Lower leg skin (tissue), 4 donors: ENCODE data around the gene AKAP6. TPM values are rescaled to one million over a fixed set of nuclear protein-coding genes. Genes with fewer than 3 reads are reported as not detected.
"Not testable (repeated sequence)": the region's sequence is repeated elsewhere in the genome, so short reads cannot be mapped to it uniquely, and the experiment has no call there.

ENCODE experiments used
- DNase-seq, 2 donors: peaks; one replicate each; pipeline ENCODE4 v3.0.0-alpha.2; 2019; ENCODE audit warnings: low spot score in 2 of 2
- H3K4me3 ChIP-seq: fragments of 200-600 bp; sonication (generic); 2 replicates; pipeline ENCODE4 v1.5.1; 2017; ENCODE audit warnings: mild to moderate bottlenecking, low read depth; ENCODE audit not compliant: poor library complexity, severe bottlenecking
- POLR2A ChIP-seq, 2 donors: fragments of 450-650 bp; IDR thresholded peaks; one replicate each; pipeline ENCODE4 v1.6.1; 2016 to 2017; ENCODE audit warnings: antibody characterized with exemption in 2 of 2, mild to moderate bottlenecking in 1 of 2, moderate library complexity in 1 of 2
- WGBS, 2 donors: methylation state at CpG; one replicate each; pipeline ENCODE4 v1.1.5; 2018; 5-methylcytosine and 5-hydroxymethylcytosine counted together
- intact Hi-C: fragments of 100-400 bp; cut with DNase I; formaldehyde crosslinking; loops from one replicate; pipeline ENCODE4 v1.15.0; 2023; ENCODE audit warnings: low total_unique reads
- total RNA-seq, 4 donors: library from RNA; depleted of rRNA; stranded (reverse); fragments of >200 nt; gene quantifications; one replicate each; pipeline ENCODE4 v1.1.0, GENCODE V29; 2016
- TF ChIP-seq, protein P1 (sequence below), 3 donors: fragments of 450-650 bp; IDR thresholded peaks; one replicate each; pipeline ENCODE4 v1.5.1; 2016; ENCODE audit warnings: antibody characterized with exemption in 3 of 3, mild to moderate bottlenecking in 3 of 3, moderate library complexity in 2 of 3

The AKAP6 gene
- total RNA-seq, 4 donors from 2014 or later, result 2.3 to 13.3 (median 3.6) TPM

DNA sequence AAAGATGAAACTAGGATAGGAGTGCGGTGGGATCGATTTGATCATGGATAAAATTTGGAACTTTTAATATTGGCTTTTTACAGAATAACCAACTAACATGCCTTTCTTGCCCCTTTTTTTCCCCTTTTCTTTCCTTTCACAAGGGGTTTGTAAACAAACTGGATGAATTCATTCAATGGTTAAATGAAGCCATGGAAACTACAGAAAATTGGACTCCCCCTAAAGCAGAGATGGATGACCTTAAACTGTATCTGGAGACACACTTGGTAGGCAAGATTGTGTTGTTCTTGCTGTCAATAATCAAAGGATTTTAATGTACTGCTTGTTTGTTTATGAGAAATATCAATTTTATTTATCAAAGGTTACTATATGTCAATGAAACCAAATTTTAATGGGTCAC, 247.9 kb downstream of the AKAP6 start:
- intact Hi-C loops, result loop anchor here (10.0 kb wide), 1 partner anchor 1748 kb away; no protein-coding TSS in a partner anchor
- no peak overlapping the region for H3K4me3 ChIP-seq
- DNase-seq, result no peak
- WGBS, 2 donors, result 68 to 75% methylated on average over 2 of the region's 2 CpGs
- TF ChIP-seq, protein P1, sequence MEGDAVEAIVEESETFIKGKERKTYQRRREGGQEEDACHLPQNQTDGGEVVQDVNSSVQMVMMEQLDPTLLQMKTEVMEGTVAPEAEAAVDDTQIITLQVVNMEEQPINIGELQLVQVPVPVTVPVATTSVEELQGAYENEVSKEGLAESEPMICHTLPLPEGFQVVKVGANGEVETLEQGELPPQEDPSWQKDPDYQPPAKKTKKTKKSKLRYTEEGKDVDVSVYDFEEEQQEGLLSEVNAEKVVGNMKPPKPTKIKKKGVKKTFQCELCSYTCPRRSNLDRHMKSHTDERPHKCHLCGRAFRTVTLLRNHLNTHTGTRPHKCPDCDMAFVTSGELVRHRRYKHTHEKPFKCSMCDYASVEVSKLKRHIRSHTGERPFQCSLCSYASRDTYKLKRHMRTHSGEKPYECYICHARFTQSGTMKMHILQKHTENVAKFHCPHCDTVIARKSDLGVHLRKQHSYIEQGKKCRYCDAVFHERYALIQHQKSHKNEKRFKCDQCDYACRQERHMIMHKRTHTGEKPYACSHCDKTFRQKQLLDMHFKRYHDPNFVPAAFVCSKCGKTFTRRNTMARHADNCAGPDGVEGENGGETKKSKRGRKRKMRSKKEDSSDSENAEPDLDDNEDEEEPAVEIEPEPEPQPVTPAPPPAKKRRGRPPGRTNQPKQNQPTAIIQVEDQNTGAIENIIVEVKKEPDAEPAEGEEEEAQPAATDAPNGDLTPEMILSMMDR (IDR thresholded peaks at IDR 0.05), result no peak
- TF ChIP-seq POLR2A (IDR thresholded peaks at IDR 0.05), result no peak

GRCh38 chr14:32578181-32578580, 249.1 kb downstream of the AKAP6 start:
- TF ChIP-seq POLR2A (IDR thresholded peaks at IDR 0.05), result no peak
- TF ChIP-seq, protein P1 (IDR thresholded peaks at IDR 0.05), result no peak
- no peak for DNase-seq
- WGBS, 2 donors, result 69 to 81% methylated on average over 1 of the region's 1 CpG
- no peak overlapping the region for H3K4me3 ChIP-seq
- intact Hi-C loops, result loop anchor here (10.0 kb wide), 1 partner anchor 1747 kb away; no protein-coding TSS in a partner anchor

GRCh38 chr14:32583427-32583826, 254.3 kb downstream of the AKAP6 start:
- H3K4me3 ChIP-seq, intact Hi-C loops, DNase-seq: not testable (repeated sequence)
- 99% methylated on average over 11 to 13 of the region's 13 CpGs for WGBS, 2 donors

DNA sequence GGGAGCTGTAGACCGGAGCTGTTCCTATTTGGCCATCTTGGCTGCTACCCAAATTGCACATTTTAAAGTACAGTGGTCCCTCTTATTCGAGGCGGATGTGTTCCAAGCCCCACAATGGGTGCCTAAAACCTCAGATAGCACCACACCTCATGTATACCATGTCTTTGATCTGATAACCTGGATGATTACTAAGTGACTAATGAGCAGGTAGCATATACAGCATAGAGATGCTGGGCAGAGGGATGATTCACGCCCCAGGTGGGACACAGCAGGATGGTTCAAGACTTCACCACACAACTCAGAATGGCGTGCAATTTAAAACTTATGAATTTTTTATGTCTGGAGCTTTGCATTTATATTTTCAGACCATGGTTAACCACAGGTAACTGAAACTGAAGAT, 255.0 kb downstream of the AKAP6 start:
- WGBS, 2 donors, result 84 to 96% methylated on average over 5 of the region's 5 CpGs
- no peak for DNase-seq
- H3K4me3 ChIP-seq, result no peak overlapping the region
- intact Hi-C loops, result no loop called here
- TF ChIP-seq, protein P1 (IDR thresholded peaks at IDR 0.05), result no peak
- no peak for TF ChIP-seq POLR2A (IDR thresholded peaks at IDR 0.05)

- WGBS, 2 donors, result 67 to 78% methylated on average over 1 of the region's 1 CpG
- intact Hi-C loops, result no loop called here
- no peak for TF ChIP-seq POLR2A (IDR thresholded peaks at IDR 0.05)
- TF ChIP-seq, protein P1 (IDR thresholded peaks at IDR 0.05), result no peak
- no peak overlapping the region for H3K4me3 ChIP-seq
- no peak for DNase-seq
Observed at GRCh38 chr14:32587461-32587860, 258.4 kb downstream of the AKAP6 start.

DNA sequence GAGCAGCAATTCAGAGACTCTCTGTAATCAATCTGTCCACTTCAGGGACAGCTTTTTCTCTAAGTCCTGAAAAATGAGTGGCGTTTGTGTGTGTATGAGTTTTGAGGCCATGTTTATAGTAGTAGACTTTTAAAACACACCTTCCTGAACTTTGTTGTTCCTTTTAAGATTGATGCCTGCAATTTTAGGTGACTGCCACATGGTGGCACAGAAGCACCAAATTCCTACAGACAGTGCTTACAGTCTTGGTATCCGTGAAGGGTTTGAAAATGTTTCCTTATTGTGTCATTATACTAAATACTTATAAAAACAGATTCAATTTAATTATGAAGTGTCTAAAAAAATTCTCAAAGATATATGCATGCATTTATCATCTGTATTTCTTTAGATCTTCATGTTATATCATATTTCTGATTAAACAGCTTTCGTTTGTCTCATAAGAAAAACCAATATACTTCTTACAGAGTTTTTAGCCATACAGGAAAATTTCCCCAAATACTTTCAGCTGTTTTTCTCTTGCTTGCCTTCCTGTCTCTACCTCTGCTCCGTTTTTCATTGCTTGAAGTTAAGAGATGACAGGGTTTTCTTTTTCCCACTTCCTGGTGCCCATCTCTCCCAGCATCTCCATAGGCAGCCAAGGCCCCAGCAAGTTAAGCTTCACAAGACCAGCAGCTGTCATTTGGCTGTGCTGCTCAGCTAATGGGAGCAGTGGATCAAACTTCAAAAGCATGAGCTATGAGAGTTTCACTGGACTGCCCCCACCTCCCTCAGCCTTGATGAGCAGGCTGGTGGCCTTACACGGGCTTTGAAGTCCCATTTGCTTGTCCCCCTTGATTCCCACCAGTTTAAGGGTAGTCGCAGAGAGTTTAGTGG, 259.6 kb downstream of the AKAP6 start:
- WGBS, 2 donors, result 80 to 82% methylated on average over 6 of the region's 6 CpGs
- intact Hi-C loops, result no loop called here
- TF ChIP-seq POLR2A (IDR thresholded peaks at IDR 0.05), result no peak
- TF ChIP-seq, protein P1 (IDR thresholded peaks at IDR 0.05), result no peak
- H3K4me3 ChIP-seq, result no peak overlapping the region
- DNase-seq, result no peak
